CD4-positive, alpha-beta memory T cell (primary cell): ENCODE data around the gene PLCL1. TPM values are rescaled to one million over a fixed set of nuclear protein-coding genes. Genes with fewer than 3 reads are reported as not detected.

ENCODE experiments used
- CTCF ChIA-PET: fragments of 350-600 bp; sonication (Branson Sonifier 250); formaldehyde crosslinking; loops from one replicate; lab custom pipeline; 2021; ENCODE audit warnings: inconsistent platforms; ENCODE audit not compliant: partially characterized antibody; lab: Charles Lee
- POLR2A ChIA-PET: fragments of 350-600 bp; sonication (Branson Sonifier 250); formaldehyde crosslinking; loops from one replicate; lab custom pipeline; 2021; ENCODE audit not compliant: partially characterized antibody; lab: Charles Lee
- DNase-seq, 5 donors: peaks; one replicate each; pipeline versions ENCODE4 v3.0.0 to v3.0.0-alpha.2; 2020 to 2022; ENCODE audit warnings: mixed read lengths in 1 of 5
- H3K27ac ChIP-seq: one replicate; pipeline ENCODE4 v1.7.0; 2013; ENCODE audit warnings: low read depth, low read length
- H3K27me3 ChIP-seq: 2 replicates; pipeline ENCODE4 v1.7.0; 2013; ENCODE audit warnings: mild to moderate bottlenecking, low read length, moderate library complexity; ENCODE audit not compliant: insufficient read depth
- H3K36me3 ChIP-seq: 2 replicates; pipeline ENCODE4 v1.7.0; 2013; ENCODE audit warnings: mild to moderate bottlenecking, low read length, moderate library complexity; ENCODE audit not compliant: insufficient read depth
- H3K4me1 ChIP-seq: 2 replicates; pipeline ENCODE4 v1.7.0; 2013; ENCODE audit warnings: mild to moderate bottlenecking, low read length, moderate library complexity; ENCODE audit not compliant: insufficient read depth
- H3K4me3 ChIP-seq, 2 donors: one replicate each; pipeline ENCODE4 v1.7.0; 2013; ENCODE audit warnings: low read length in 2 of 2, mild to moderate bottlenecking in 1 of 2
- H3K9me3 ChIP-seq, 2 donors: one replicate each; pipeline ENCODE4 v1.7.0; 2013; ENCODE audit warnings: low read length in 2 of 2, control low read depth in 1 of 2; ENCODE audit not compliant: control insufficient read depth in 1 of 2
- H3K27ac Mint-ChIP-seq, 7 donors: one replicate each; pipeline ENCODE4 v1.8.0; 2020 to 2021; ENCODE audit warnings: mixed read lengths in 7 of 7, mild to moderate bottlenecking in 6 of 7, inconsistent platforms in 3 of 7, moderate library complexity in 3 of 7
- H3K27me3 Mint-ChIP-seq, 2 donors: one replicate each; pipeline ENCODE4 v1.8.0; 2020 to 2021; ENCODE audit warnings: mixed read lengths in 2 of 2
- H3K36me3 Mint-ChIP-seq, 2 donors: one replicate each; pipeline ENCODE4 v1.8.0; 2020 to 2021; ENCODE audit warnings: mixed read lengths in 2 of 2, inconsistent platforms in 1 of 2, mild to moderate bottlenecking in 1 of 2
- H3K4me1 Mint-ChIP-seq, 4 donors: one replicate each; pipeline ENCODE4 v1.8.0; 2020 to 2021; ENCODE audit warnings: mixed read lengths in 4 of 4, mild to moderate bottlenecking in 1 of 4
- H3K4me3 Mint-ChIP-seq, 8 donors: one replicate each; pipeline ENCODE4 v1.8.0; 2020 to 2021; ENCODE audit warnings: mixed read lengths in 8 of 8, mild to moderate bottlenecking in 7 of 8, moderate library complexity in 6 of 8, inconsistent platforms in 3 of 8
- H3K9me3 Mint-ChIP-seq, 8 donors: one replicate each; pipeline ENCODE4 v1.8.0; 2020 to 2021; ENCODE audit warnings: mixed read lengths in 8 of 8, mild to moderate bottlenecking in 5 of 8, inconsistent platforms in 3 of 8, moderate library complexity in 1 of 8
- intact Hi-C: fragments of 100-400 bp; cut with micrococcal nuclease; formaldehyde crosslinking; loops from one replicate; pipeline ENCODE4 v1.15.1; 2023
- polyA plus RNA-seq, 2 donors: library from polyadenylated mRNA; unstranded; fragments of 300-500 nt; fragmentation: Illumina TruSeq; gene quantifications; one replicate each; pipeline ENCODE4 v1.2.3, GENCODE V29; 2021
- total RNA-seq, 2 experiments: library from RNA; stranded (reverse); gene quantifications; one replicate each; pipeline ENCODE4 v1.2.3, GENCODE V29; 2021

PLCL1 gene
- total and polyA plus RNA-seq, 4 experiments from 2014 or later, result 5.5 to 17.6 (median 12.4) TPM

DNA sequence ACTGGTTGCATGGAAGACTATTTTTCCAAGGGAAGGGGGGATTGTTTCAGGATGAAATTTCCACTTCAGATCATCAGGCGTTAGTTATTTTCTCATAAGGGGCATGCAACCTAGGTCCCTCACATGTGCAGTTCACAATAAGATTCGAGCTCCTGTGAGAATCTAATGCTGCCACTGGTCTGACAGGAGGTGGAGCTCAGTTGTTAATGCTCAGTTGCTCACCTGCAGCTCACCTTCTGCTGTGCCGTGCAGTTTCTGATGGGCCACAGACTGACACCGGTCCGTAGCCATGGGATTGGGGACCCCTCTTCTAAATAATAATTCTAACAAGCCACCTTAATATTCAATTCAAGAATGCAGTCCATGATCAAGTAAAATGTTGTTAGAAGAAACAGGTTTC is 34.9 kb downstream of the PLCL1 start:
- no peak overlapping the region for H3K27ac ChIP-seq
- CTCF ChIA-PET, result interaction anchor here (0.7 to 2.4 kb wide), 6 partner anchors 8 to 288 kb away, joined by 3 to 20 read pairs (median 4); no protein-coding TSS in a partner anchor

DNA sequence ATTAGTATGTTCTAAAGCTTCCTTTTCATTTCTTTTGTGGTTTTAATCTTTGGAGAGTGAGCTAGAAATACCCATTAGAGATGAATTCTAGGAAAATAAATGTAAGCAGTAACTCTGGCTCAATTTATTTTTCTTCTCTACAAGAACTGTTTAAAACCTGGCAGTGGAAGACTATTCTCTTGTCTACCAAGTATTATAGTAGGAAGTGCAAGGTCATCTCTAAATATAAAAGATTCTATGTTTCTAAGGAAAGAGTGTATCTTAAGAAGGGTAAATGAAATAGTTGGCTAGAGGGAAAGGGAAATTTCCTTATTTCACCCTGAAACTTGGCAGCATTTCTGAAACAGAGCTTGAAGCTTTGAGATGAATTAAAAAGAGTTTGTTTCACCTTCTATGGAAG is 35.5 kb downstream of the PLCL1 start:
- H3K9me3 ChIP-seq, result no peaks in the 10 kb centered on the region
- Mint-ChIP-seq H3K4me1 (peaks cover 32 to 55% (median 47%) of the 10 kb centered on the region in 4 donors), H3K36me3 (no peaks in the 10 kb centered on the region), H3K27me3 (peaks cover 2% of the 10 kb centered on the region in 2 donors), H3K4me3 (peak overlapping the region in 1 of 8 donors; percentile 22), H3K27ac (peak overlapping the region in 3 of 7 donors; percentile 15 to 87 (median 59)), H3K9me3 (peaks cover 0 to 2% (median 0%) of the 10 kb centered on the region in 8 donors)
- no peak overlapping the region for H3K4me3 ChIP-seq
- POLR2A ChIA-PET, result no interaction called here
- no peak overlapping the region for H3K27ac ChIP-seq
- CTCF ChIA-PET, result interaction anchor here (1.4 to 1.9 kb wide), 3 partner anchors 12 to 287 kb away, joined by 3 to 6 read pairs (median 4); no protein-coding TSS in a partner anchor
- peaks cover 45% of the 10 kb centered on the region for H3K4me1 ChIP-seq
- intact Hi-C loops, result loop anchor here (1.0 to 2.0 kb wide), 2 partner anchors 7 to 35 kb away; partner anchors contain the start of gene PLCL1
- H3K27me3 ChIP-seq, result no peaks in the 10 kb centered on the region
- DNase-seq, result no peak
- no peaks in the 10 kb centered on the region for H3K36me3 ChIP-seq

More for the DNA sequence above, 34.9 kb downstream of the PLCL1 start:
- peak overlapping the region in 6 of 8 donors; percentile 44 to 92 (median 58) for H3K4me3 Mint-ChIP-seq
- H3K27ac Mint-ChIP-seq, result peak overlapping the region; percentile 25 to 92 (median 70)
- H3K4me3 ChIP-seq, result no peak overlapping the region
- no peaks in the 10 kb centered on the region for H3K36me3 Mint-ChIP-seq
- no peak for DNase-seq
- peaks cover 45% of the 10 kb centered on the region for H3K4me1 ChIP-seq
- peaks cover 2% of the 10 kb centered on the region in 2 donors for H3K27me3 Mint-ChIP-seq
- H3K27me3 ChIP-seq, result no peaks in the 10 kb centered on the region
- no peaks in the 10 kb centered on the region for H3K36me3 ChIP-seq
- POLR2A ChIA-PET, result no interaction called here
- H3K4me1 Mint-ChIP-seq, result peaks cover 32 to 55% (median 49%) of the 10 kb centered on the region in 4 donors
- intact Hi-C loops, result loop anchor here (1.0 to 2.0 kb wide), 2 partner anchors 8 to 35 kb away; partner anchors contain the start of gene PLCL1
- peaks cover 0 to 7% (median 0%) of the 10 kb centered on the region in 8 donors for H3K9me3 Mint-ChIP-seq
- no peaks in the 10 kb centered on the region for H3K9me3 ChIP-seq

DNA sequence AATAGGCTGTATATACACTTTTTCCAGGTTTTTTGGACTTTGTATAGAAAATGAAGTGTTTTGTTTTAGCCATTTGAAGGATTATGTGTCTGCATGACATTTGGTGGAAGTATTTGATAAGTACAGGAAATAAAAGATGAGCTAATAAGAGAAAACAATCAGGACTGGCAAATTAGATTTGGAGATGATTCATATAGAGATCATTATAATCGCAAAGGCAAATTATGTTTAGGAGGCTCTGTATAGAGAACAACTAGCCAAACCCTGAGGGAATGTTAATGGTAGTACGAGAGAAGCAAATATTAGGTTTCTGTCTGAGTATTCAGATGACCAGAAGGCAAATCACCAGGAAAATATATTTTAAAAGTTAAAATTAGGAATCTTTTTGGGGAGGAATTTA is 41.7 kb downstream of the PLCL1 start:
- Histone ChIP-seq H3K36me3 (no peaks in the 10 kb centered on the region), H3K4me3 (no peak overlapping the region), H3K27ac (no peak overlapping the region), H3K27me3 (no peaks in the 10 kb centered on the region), H3K4me1 (peaks cover 47% of the 10 kb centered on the region), H3K9me3 (no peaks in the 10 kb centered on the region)
- H3K36me3 Mint-ChIP-seq, result no peaks in the 10 kb centered on the region
- no peak overlapping the region for H3K4me3 Mint-ChIP-seq
- peaks cover 40 to 69% (median 57%) of the 10 kb centered on the region in 4 donors for H3K4me1 Mint-ChIP-seq
- H3K9me3 Mint-ChIP-seq, result peaks cover 0 to 2% (median 0%) of the 10 kb centered on the region in 8 donors
- intact Hi-C loops, result loop anchor here (2.0 to 5.0 kb wide), 3 partner anchors 23 to 46 kb away; no protein-coding TSS in a partner anchor
- CTCF ChIA-PET, result interaction anchor here (0.8 to 1.3 kb wide), 3 partner anchors 33 to 451 kb away, joined by 3 read pairs; no protein-coding TSS in a partner anchor
- no peak for DNase-seq
- H3K27me3 Mint-ChIP-seq, result peaks cover 2% of the 10 kb centered on the region in 2 donors
- H3K27ac Mint-ChIP-seq, result peak overlapping the region in 1 of 7 donors; percentile 7
- POLR2A ChIA-PET, result no interaction called here

DNA sequence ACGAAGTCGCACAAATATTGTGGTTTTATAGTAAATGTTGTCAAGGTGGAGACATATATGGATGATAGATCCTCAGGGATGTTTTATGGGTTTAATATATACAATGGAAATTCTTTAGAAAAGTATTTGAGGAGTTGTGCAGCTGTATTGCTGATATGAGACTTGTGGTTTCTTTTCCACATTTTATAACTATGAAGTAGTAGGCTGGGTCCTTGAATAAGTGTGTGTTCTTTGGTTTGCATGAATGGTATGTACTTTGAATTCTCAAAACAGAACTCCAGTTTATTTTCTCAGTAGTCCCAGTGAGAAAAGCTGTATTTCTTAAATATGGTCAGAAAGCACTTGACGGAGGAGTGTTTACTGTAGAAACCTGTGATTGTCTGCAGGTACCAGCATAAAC is 42.4 kb downstream of the PLCL1 start:
- H3K36me3 Mint-ChIP-seq, result no peaks in the 10 kb centered on the region
- no peak for DNase-seq
- H3K4me1 Mint-ChIP-seq, result peaks cover 44 to 76% (median 62%) of the 10 kb centered on the region in 4 donors
- H3K36me3 ChIP-seq, result no peaks in the 10 kb centered on the region
- no peaks in the 10 kb centered on the region for H3K27me3 ChIP-seq
- peak overlapping the region in 2 of 7 donors; percentile 92 to 94 for H3K27ac Mint-ChIP-seq
- no peak overlapping the region for H3K27ac ChIP-seq
- H3K4me1 ChIP-seq, result peaks cover 47% of the 10 kb centered on the region
- ChIA-PET CTCF (interaction anchor here (0.8 to 2.3 kb wide), 5 partner anchors 33 to 450 kb away, joined by 3 to 12 read pairs (median 3); no protein-coding TSS in a partner anchor), POLR2A (no interaction called here)
- H3K9me3 ChIP-seq, result no peaks in the 10 kb centered on the region
- no peak overlapping the region for H3K4me3 ChIP-seq
- intact Hi-C loops, result loop anchor here (1.0 to 5.0 kb wide), 4 partner anchors 7 to 46 kb away; no protein-coding TSS in a partner anchor
- H3K9me3 Mint-ChIP-seq, result peaks cover 0 to 2% (median 0%) of the 10 kb centered on the region in 8 donors
- peak overlapping the region in 2 of 8 donors; percentile 7 to 23 for H3K4me3 Mint-ChIP-seq
- peaks cover 2% of the 10 kb centered on the region in 2 donors for H3K27me3 Mint-ChIP-seq

DNA sequence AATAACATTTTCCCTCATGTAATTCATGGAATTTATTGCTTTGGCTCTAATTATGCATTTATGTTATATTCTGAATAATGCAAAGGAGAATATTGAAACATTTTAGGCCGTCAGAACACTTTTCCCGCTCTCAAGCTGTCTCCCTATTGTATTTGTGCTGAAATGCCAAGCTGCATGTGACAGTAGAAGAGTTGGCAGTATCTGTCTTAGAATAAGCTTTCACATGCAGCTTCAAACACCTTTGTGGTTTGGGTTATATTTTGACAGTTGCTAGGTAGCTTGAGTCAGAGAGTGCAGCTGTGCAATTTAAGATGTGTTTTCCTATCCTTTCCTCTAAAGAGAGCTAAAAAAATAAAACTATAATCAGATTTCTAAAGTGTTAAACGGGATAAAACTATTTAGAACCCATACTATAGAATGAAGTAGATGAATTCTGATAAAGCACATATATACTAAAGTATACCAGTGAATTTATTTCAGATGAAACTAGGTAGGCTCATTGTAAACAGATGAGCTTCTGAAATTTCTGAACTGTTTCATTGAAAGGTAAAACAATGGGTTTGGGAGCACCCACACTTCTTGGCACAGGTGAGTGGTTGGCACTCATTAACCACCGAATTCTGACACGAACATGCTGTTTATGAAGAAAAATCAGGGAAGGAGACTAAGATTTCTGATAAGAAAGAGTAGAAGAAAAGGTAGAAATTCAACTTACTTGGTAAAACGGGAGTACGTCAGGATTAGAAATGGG is 43.4 kb downstream of the PLCL1 start:
- no peaks in the 10 kb centered on the region for H3K36me3 Mint-ChIP-seq
- H3K27ac Mint-ChIP-seq, result peak overlapping the region; percentile 65 to 94 (median 90)
- H3K4me1 ChIP-seq, result peaks cover 46% of the 10 kb centered on the region

DNA sequence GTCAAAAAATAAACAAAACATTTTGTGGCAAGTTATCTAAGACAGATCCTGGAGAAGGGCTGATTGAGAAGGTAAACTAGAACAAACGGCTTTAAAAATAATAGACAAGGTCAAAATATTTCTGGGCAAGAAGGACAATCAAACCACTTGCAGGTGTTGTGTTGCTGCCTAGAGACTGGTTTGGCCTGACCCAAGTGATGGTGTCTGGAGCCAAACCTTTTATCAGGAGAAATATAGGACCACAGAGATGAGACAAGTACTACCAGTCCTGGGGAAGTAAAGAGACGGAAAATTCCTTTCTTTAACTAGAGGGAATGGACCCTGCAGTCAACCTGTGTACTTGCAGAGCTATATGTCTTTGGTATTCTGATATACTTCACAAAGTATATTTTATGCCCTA is 44.2 kb downstream of the PLCL1 start:
- CTCF ChIA-PET, result interaction anchor here (1.1 to 2.3 kb wide), 5 partner anchors 8 to 449 kb away, joined by 3 to 12 read pairs (median 4); no protein-coding TSS in a partner anchor
- DNase-seq, result no peak
- H3K4me3 Mint-ChIP-seq, result peak overlapping the region in 4 of 8 donors; percentile 2 to 66 (median 18)
- Histone ChIP-seq H3K27me3 (no peaks in the 10 kb centered on the region), H3K36me3 (no peaks in the 10 kb centered on the region), H3K9me3 (no peaks in the 10 kb centered on the region), H3K27ac (no peak overlapping the region), H3K4me3 (no peak overlapping the region), H3K4me1 (peaks cover 45% of the 10 kb centered on the region)
- H3K27me3 Mint-ChIP-seq, result peaks cover 2% of the 10 kb centered on the region in 2 donors
- POLR2A ChIA-PET, result no interaction called here
- intact Hi-C loops, result loop anchor here (5.0 kb wide), 1 partner anchor 44 kb away; no protein-coding TSS in a partner anchor
- H3K27ac Mint-ChIP-seq, result peak overlapping the region; percentile 65 to 94 (median 90)
- H3K36me3 Mint-ChIP-seq, result no peaks in the 10 kb centered on the region
- peaks cover 0 to 2% (median 0%) of the 10 kb centered on the region in 8 donors for H3K9me3 Mint-ChIP-seq
- peaks cover 42 to 71% (median 59%) of the 10 kb centered on the region in 4 donors for H3K4me1 Mint-ChIP-seq

More for the DNA sequence above, 43.4 kb downstream of the PLCL1 start:
- Mint-ChIP-seq H3K4me3 (peak overlapping the region in 6 of 8 donors; percentile 2 to 66 (median 40)), H3K4me1 (peaks cover 41 to 74% (median 59%) of the 10 kb centered on the region in 4 donors), H3K27me3 (peaks cover 2% of the 10 kb centered on the region in 2 donors), H3K9me3 (peaks cover 0 to 2% (median 0%) of the 10 kb centered on the region in 8 donors)
- Histone ChIP-seq H3K27me3 (no peaks in the 10 kb centered on the region), H3K27ac (peak overlapping the region; percentile 18), H3K9me3 (no peaks in the 10 kb centered on the region), H3K36me3 (no peaks in the 10 kb centered on the region), H3K4me3 (no peak overlapping the region)
- ChIA-PET CTCF (interaction anchor here (0.8 to 2.3 kb wide), 8 partner anchors 9 to 450 kb away, joined by 3 to 12 read pairs (median 4); no protein-coding TSS in a partner anchor), POLR2A (interaction anchor here (0.9 to 1.2 kb wide), 3 partner anchors 9 to 22 kb away, joined by 3 to 7 read pairs (median 3); no protein-coding TSS in a partner anchor)
- intact Hi-C loops, result loop anchor here (1.0 to 5.0 kb wide), 4 partner anchors 9 to 44 kb away; no protein-coding TSS in a partner anchor
- peak; percentile 51 to 67 (median 58) for DNase-seq
